Osteoblast (primary cell): ENCODE data around the gene VIPR2. TPM values are rescaled to one million over a fixed set of nuclear protein-coding genes. Genes with fewer than 3 reads are reported as not detected.
A peak's percentile ranks its signal among the peaks of the same experiment; 100 is the strongest.

ENCODE experiments used
- DNase-seq: peaks from one replicate; pipeline ENCODE4 v3.0.0; 2011; ENCODE audit warnings: low spot score, mixed read lengths; ENCODE audit not compliant: insufficient read length; ENCODE audit errors: missing footprints
- H2AFZ ChIP-seq: 2 replicates; pipeline ENCODE4 v1.6.0; 2011; ENCODE audit warnings: mild to moderate bottlenecking, low read length
- H3K27ac ChIP-seq: 2 replicates; pipeline ENCODE4 v1.5.1; 2011; ENCODE audit warnings: mild to moderate bottlenecking, low read depth, low read length, moderate library complexity
- H3K27me3 ChIP-seq: 2 replicates; pipeline ENCODE4 v1.6.0; 2012; ENCODE audit warnings: mild to moderate bottlenecking, control low read depth, inconsistent platforms, low read length, moderate library complexity; ENCODE audit not compliant: insufficient read depth
- H3K36me3 ChIP-seq: 2 replicates; pipeline ENCODE4 v1.5.1; 2011; ENCODE audit warnings: mild to moderate bottlenecking, low read length, control low read depth, moderate library complexity; ENCODE audit not compliant: insufficient read depth
- H3K4me1 ChIP-seq: 2 replicates; pipeline ENCODE4 v1.5.1; 2011; ENCODE audit warnings: mild to moderate bottlenecking, low read length, control low read depth, moderate library complexity; ENCODE audit not compliant: insufficient read depth
- H3K4me2 ChIP-seq: 2 replicates; pipeline ENCODE4 v1.6.0; 2011; ENCODE audit warnings: mild to moderate bottlenecking, low read length; ENCODE audit not compliant: insufficient read depth
- H3K4me3 ChIP-seq: fragments of 200-600 bp; sonication (generic); 3 replicates; pipeline ENCODE4 v1.5.1; 2012; ENCODE audit warnings: mild to moderate bottlenecking, low read length, inconsistent platforms; ENCODE audit not compliant: insufficient read depth
- H3K79me2 ChIP-seq: 2 replicates; pipeline ENCODE4 v1.6.0; 2012; ENCODE audit warnings: mild to moderate bottlenecking, low read length, control low read depth, inconsistent platforms; ENCODE audit not compliant: insufficient read depth
- H3K9me3 ChIP-seq: 2 replicates; pipeline ENCODE4 v1.5.1; 2011; ENCODE audit warnings: low read depth, low read length, control low read depth
- H4K20me1 ChIP-seq: 2 replicates; pipeline ENCODE4 v1.6.0; 2012; ENCODE audit warnings: mild to moderate bottlenecking, low read length, control low read depth; ENCODE audit not compliant: insufficient read depth
- CTCF ChIP-seq: IDR thresholded peaks from 2 replicates; pipeline ENCODE4 v1.5.1; 2011; ENCODE audit warnings: mild to moderate bottlenecking, low read depth, low read length, moderate library complexity; ENCODE audit errors: extremely low read depth
- total RNA-seq: library from RNA; depleted of rRNA; stranded (reverse); fragments of >200 nt; gene quantifications from 2 replicates; pipeline ENCODE4 v1.2.3, GENCODE V29; 2012

VIPR2 gene
- total RNA-seq, 1 donor = not detected

DNA sequence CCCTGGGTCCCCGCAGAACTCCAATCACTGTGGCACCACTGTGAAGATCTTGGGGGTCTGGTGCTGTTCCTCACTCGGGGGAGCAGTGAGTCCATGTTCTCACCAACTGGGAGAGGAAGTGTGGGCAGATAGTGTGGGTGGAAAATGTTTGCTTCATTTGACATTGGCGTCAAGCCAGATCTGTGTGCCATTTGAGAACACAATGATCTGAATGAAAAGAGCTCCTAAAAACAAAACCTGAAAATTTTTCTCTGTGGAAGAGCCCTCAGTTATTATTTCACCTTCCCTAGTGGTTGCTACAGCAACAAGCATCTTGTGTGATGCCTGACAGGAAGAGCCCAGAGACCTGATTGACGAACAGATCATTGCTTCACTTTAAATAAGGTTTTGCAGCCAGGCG, 125.6 kb downstream of the VIPR2 start:
- no peak for TF ChIP-seq CTCF
- no peaks in the 10 kb centered on the region for H3K36me3 ChIP-seq
- no peak overlapping the region for H3K4me2 ChIP-seq
- H3K9me3 ChIP-seq = no peaks in the 10 kb centered on the region
- no peaks in the 10 kb centered on the region for H3K27me3 ChIP-seq
- H3K4me3 ChIP-seq = no peak overlapping the region
- no peaks in the 10 kb centered on the region for H3K79me2 ChIP-seq
- H4K20me1 ChIP-seq = no peaks in the 10 kb centered on the region
- no peak overlapping the region for H2AFZ ChIP-seq
- H3K27ac ChIP-seq = no peak overlapping the region
- no peaks in the 10 kb centered on the region for H3K4me1 ChIP-seq
- peak; percentile 37 for DNase-seq

DNA sequence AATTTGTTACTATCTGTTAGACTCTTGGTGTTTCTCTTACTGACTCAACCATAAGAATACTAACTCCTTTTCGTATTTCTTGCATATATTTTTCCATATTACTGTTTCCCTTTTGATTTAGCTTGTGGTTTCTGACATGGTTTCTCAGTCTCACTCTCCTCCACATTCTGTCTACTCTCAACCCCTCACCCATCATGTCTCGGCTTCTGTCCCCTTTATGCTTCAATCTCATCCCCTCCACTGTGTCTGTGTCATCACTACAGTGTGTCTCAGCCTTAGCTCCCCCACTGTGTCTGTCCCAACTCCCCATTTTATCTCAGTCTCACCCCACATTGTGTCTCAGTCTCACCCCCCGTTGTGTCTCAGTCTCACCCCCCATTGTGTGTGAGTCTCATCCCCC, 126.9 kb downstream of the VIPR2 start:
- no peak for TF ChIP-seq CTCF
- H2AFZ ChIP-seq = no peak overlapping the region
- H3K9me3 ChIP-seq = no peaks in the 10 kb centered on the region
- DNase-seq = no peak
- no peaks in the 10 kb centered on the region for H3K27me3 ChIP-seq
- H3K27ac ChIP-seq = no peak overlapping the region
- H3K4me1 ChIP-seq = no peaks in the 10 kb centered on the region
- no peak overlapping the region for H3K4me3 ChIP-seq
- H3K36me3 ChIP-seq = no peaks in the 10 kb centered on the region
- no peaks in the 10 kb centered on the region for H4K20me1 ChIP-seq
- H3K79me2 ChIP-seq = no peaks in the 10 kb centered on the region
- H3K4me2 ChIP-seq = no peak overlapping the region

GRCh38 chr7:159017210-159017609, 127.5 kb downstream of the VIPR2 start:
- Histone ChIP-seq H3K4me1 (no peaks in the 10 kb centered on the region), H3K9me3 (no peaks in the 10 kb centered on the region)

GRCh38 chr7:159016591-159016990, 128.1 kb downstream of the VIPR2 start:
- Histone ChIP-seq H3K27me3 (no peaks in the 10 kb centered on the region), H3K4me2 (no peak overlapping the region), H2AFZ (no peak overlapping the region), H3K27ac (no peak overlapping the region), H3K4me1 (no peaks in the 10 kb centered on the region), H3K79me2 (no peaks in the 10 kb centered on the region), H3K9me3 (no peaks in the 10 kb centered on the region), H3K4me3 (no peak overlapping the region), H3K36me3 (no peaks in the 10 kb centered on the region), H4K20me1 (no peaks in the 10 kb centered on the region)
- TF ChIP-seq CTCF = no peak
- DNase-seq = peak; percentile 6

More at GRCh38 chr7:159017210-159017609, 127.5 kb downstream of the VIPR2 start:
- Histone ChIP-seq H3K36me3 (no peaks in the 10 kb centered on the region), H3K4me2 (no peak overlapping the region), H2AFZ (no peak overlapping the region), H4K20me1 (no peaks in the 10 kb centered on the region), H3K27me3 (no peaks in the 10 kb centered on the region), H3K27ac (no peak overlapping the region), H3K4me3 (no peak overlapping the region), H3K79me2 (no peaks in the 10 kb centered on the region)
- DNase-seq = no peak
- no peak for TF ChIP-seq CTCF
